ENCODE results near the gene TRAF3.

TRAF3 gene

GRCh38 chr14:102943979-102944378, 166.7 kb downstream of the TRAF3 start:
- no peak for TF ChIP-seq POLR2A (IDR thresholded peaks at IDR 0.05; ENCODE audit: low read length)
- no peak for TF ChIP-seq GATA1 (IDR thresholded peaks at IDR 0.05; ENCODE audit: low read depth, low read length)
- DNase-seq = no peak

- TF ChIP-seq POLR2A (IDR thresholded peaks at IDR 0.05; ENCODE audit: low read length) = no peak
- no peak for DNase-seq
Observed at GRCh38 chr14:102944448-102945330, 167.4 kb downstream of the TRAF3 start.

GRCh38 chr14:102945346-102946130, 168.3 kb downstream of the TRAF3 start:
- TF ChIP-seq POLR2A (IDR thresholded peaks at IDR 0.05; ENCODE audit: low read length) (no peak), GATA1 (IDR thresholded peaks at IDR 0.05; ENCODE audit: low read depth, low read length) (no peak)
- no peak for DNase-seq

GRCh38 chr14:102947321-102948103, 170.3 kb downstream of the TRAF3 start:
- TF ChIP-seq POLR2A (IDR thresholded peaks at IDR 0.05; ENCODE audit: low read length) = no peak
- no peak for TF ChIP-seq GATA1 (IDR thresholded peaks at IDR 0.05; ENCODE audit: low read depth, low read length)
- DNase-seq = no peak

- TF ChIP-seq POLR2A (IDR thresholded peaks at IDR 0.05; ENCODE audit: low read length) (no peak), GATA1 (IDR thresholded peaks at IDR 0.05; ENCODE audit: low read depth, low read length) (no peak)
- DNase-seq = no peak
Observed at GRCh38 chr14:102948698-102949061, 171.4 kb downstream of the TRAF3 start.

GRCh38 chr14:102949062-102949800, 172.0 kb downstream of the TRAF3 start:
- no peak for TF ChIP-seq POLR2A (IDR thresholded peaks at IDR 0.05; ENCODE audit: low read length)
- TF ChIP-seq GATA1 (IDR thresholded peaks at IDR 0.05; ENCODE audit: low read depth, low read length) = no peak
- DNase-seq = no peak

GRCh38 chr14:102949801-102950451, 172.7 kb downstream of the TRAF3 start:
- DNase-seq = no peak

GRCh38 chr14:102951034-102951433, 173.8 kb downstream of the TRAF3 start:
- DNase-seq = no peak
- TF ChIP-seq POLR2A (IDR thresholded peaks at IDR 0.05; ENCODE audit: low read length) (no peak), GATA1 (IDR thresholded peaks at IDR 0.05; ENCODE audit: low read depth, low read length) (no peak)

More at GRCh38 chr14:102949801-102950451, 172.7 kb downstream of the TRAF3 start:
- TF ChIP-seq POLR2A (IDR thresholded peaks at IDR 0.05; ENCODE audit: low read length) = no peak
- TF ChIP-seq GATA1 (IDR thresholded peaks at IDR 0.05; ENCODE audit: low read depth, low read length) = no peak

- no peak for DNase-seq
- TF ChIP-seq GATA1 (IDR thresholded peaks at IDR 0.05; ENCODE audit: low read depth, low read length) (no peak), POLR2A (IDR thresholded peaks at IDR 0.05; ENCODE audit: low read length) (no peak)
Observed at GRCh38 chr14:102951799-102952198, 174.6 kb downstream of the TRAF3 start.

- no peak for TF ChIP-seq GATA1 (IDR thresholded peaks at IDR 0.05; ENCODE audit: low read depth, low read length)
- no peak for TF ChIP-seq POLR2A (IDR thresholded peaks at IDR 0.05; ENCODE audit: low read length)
- DNase-seq = no peak
Observed at GRCh38 chr14:102952276-102952675, 175.0 kb downstream of the TRAF3 start.

- TF ChIP-seq GATA1 (IDR thresholded peaks at IDR 0.05; ENCODE audit: low read depth, low read length) (no peak), POLR2A (IDR thresholded peaks at IDR 0.05; ENCODE audit: low read length) (no peak)
Observed at GRCh38 chr14:102953100-102953499, 175.9 kb downstream of the TRAF3 start.

GRCh38 chr14:102954081-102954789, 177.0 kb downstream of the TRAF3 start:
- no peak for TF ChIP-seq POLR2A (IDR thresholded peaks at IDR 0.05; ENCODE audit: low read length)
- no peak for TF ChIP-seq GATA1 (IDR thresholded peaks at IDR 0.05; ENCODE audit: low read depth, low read length)
- DNase-seq = no peak

More at GRCh38 chr14:102953100-102953499, 175.9 kb downstream of the TRAF3 start:
- DNase-seq = no peak
